ENCODE data around the gene METTL22.

- TF ChIP-seq CTCF (IDR thresholded peaks at IDR 0.05) = no peak
- no peak for TF ChIP-seq POLR2A (IDR thresholded peaks at IDR 0.05)
Observed at GRCh38 chr16:8590811-8591210, 30.7 kb upstream of the METTL22 start.
